Activated CD8-positive, alpha-beta memory T cell treated with anti-CD3 and anti-CD28 coated beads, Interleukin-2, amount 10 ng/mL, durations not matched to agents 7 days and 5 days (primary cell): ENCODE measurements around the gene SNTG2. TPM values are rescaled to one million over a fixed set of nuclear protein-coding genes. Genes with fewer than 3 reads are reported as not detected.

Source experiments
- ATAC-seq: fragments of 150-1000 bp; cut with Tn5 transposase; one replicate; pipeline ENCODE4 v1.10.0; 2021; ENCODE audit warnings: moderate library complexity
- CTCF ChIA-PET: fragments of 350-600 bp; sonication (Branson Sonifier 250); formaldehyde crosslinking; loops from one replicate; lab custom pipeline; 2021; ENCODE audit warnings: antibody characterized with exemption; lab: Charles Lee
- DNase-seq: peaks from one replicate; pipeline ENCODE4 v3.0.0-alpha.2; 2020
- H3K27ac Mint-ChIP-seq: one replicate; pipeline ENCODE4 v1.8.0; 2021; ENCODE audit warnings: mild to moderate bottlenecking, mixed read lengths
- H3K27me3 Mint-ChIP-seq: one replicate; pipeline ENCODE4 v1.8.0; 2021; ENCODE audit warnings: mixed read lengths
- H3K36me3 Mint-ChIP-seq: one replicate; pipeline ENCODE4 v1.8.0; 2021; ENCODE audit warnings: mild to moderate bottlenecking, mixed read lengths
- H3K4me1 Mint-ChIP-seq: one replicate; pipeline ENCODE4 v1.8.0; 2021; ENCODE audit warnings: mixed read lengths
- H3K4me3 Mint-ChIP-seq: one replicate; pipeline ENCODE4 v1.8.0; 2021; ENCODE audit warnings: mild to moderate bottlenecking, moderate library complexity, mixed read lengths
- H3K9me3 Mint-ChIP-seq: one replicate; pipeline ENCODE4 v1.8.0; 2022; ENCODE audit warnings: low read depth, mixed read lengths
- total RNA-seq, 2 experiments: library from RNA; stranded (reverse); gene quantifications; one replicate each; pipeline ENCODE4 v1.2.3, GENCODE V29; 2021

The SNTG2 gene
- total RNA-seq, 2 experiments from 2014 or later: 0.37 to 1.6 TPM

DNA sequence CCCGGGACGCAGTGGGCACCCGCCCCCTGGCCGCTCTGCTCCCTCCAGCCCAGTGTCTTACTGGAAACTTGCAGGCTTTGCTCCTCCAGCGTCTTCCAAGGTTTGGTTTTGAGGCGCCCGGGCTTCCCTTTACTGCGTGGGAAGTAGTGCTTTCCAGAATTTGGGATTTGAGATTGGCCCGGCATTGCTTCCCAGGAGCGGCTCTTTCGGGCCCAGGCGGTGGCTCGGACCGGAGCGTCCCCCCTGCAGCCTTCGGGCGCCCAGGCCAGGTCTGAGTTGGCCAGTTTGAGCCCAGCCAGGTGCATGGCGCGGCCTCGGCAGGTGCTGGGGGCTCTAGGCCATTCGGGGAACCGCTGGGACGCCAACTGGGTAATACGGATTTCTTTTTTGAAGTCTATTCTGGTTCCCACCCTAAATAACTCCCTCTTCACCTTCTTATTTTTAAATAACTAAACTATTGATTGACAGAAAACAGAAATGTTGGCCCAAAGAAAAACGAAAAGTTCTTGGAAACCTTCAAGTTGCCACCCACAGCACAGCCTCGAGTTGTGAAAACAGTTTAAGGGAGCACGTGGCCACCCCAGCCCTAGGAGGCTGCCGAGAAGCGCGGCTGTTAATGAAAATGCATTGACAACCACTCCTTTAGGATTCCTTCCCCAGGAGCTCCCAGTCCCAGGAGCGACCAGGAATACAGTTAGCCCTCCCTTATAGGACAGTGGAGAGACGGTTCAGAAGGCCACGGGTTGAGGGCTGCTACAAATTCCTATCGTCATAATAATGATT lies 766 bp downstream of the SNTG2 start:
- Mint-ChIP-seq H3K4me3 (peak overlapping the region; percentile 35), H3K27ac (no peak overlapping the region), H3K27me3 (peaks cover 40% of the 10 kb centered on the region)

DNA sequence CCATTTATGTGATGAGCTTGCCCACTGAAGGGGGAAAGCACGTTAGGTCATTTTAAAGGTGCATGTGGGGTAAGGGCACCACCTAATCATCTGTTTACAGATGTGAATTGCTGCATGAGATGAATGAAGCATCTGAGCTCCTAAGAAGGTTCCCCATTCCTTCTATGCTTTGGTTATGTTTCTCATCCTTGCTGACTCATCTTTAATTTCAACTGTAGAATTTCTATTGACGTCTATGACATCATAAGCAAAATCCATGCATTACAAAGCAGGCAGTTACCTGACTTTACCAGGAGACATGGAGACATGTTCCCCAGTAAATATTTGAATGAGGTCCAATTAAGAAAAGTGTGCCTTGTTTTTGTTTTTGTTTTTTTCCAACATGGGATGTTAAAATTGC lies 2.8 kb downstream of the SNTG2 start:
- DNase-seq: no peak
- no peak for ATAC-seq
- Mint-ChIP-seq H3K9me3 (no peaks in the 10 kb centered on the region), H3K36me3 (no peaks in the 10 kb centered on the region), H3K4me1 (peaks cover 6% of the 10 kb centered on the region), H3K4me3 (no peak overlapping the region), H3K27me3 (peaks cover 33% of the 10 kb centered on the region), H3K27ac (no peak overlapping the region)
- CTCF ChIA-PET: interaction anchor here (0.8 to 1.8 kb wide), 3 partner anchors 9 to 597 kb away, joined by 3 to 6 read pairs (median 4); no protein-coding TSS in a partner anchor

More for the DNA sequence above, 766 bp downstream of the SNTG2 start:
- ATAC-seq: no peak
- Mint-ChIP-seq H3K9me3 (no peaks in the 10 kb centered on the region), H3K4me1 (peaks cover 11% of the 10 kb centered on the region), H3K36me3 (no peaks in the 10 kb centered on the region)
- DNase-seq: no peak
- CTCF ChIA-PET: interaction anchor here (1.1 to 1.4 kb wide), 2 partner anchors 23 to 189 kb away, joined by 4 to 5 read pairs; no protein-coding TSS in a partner anchor

DNA sequence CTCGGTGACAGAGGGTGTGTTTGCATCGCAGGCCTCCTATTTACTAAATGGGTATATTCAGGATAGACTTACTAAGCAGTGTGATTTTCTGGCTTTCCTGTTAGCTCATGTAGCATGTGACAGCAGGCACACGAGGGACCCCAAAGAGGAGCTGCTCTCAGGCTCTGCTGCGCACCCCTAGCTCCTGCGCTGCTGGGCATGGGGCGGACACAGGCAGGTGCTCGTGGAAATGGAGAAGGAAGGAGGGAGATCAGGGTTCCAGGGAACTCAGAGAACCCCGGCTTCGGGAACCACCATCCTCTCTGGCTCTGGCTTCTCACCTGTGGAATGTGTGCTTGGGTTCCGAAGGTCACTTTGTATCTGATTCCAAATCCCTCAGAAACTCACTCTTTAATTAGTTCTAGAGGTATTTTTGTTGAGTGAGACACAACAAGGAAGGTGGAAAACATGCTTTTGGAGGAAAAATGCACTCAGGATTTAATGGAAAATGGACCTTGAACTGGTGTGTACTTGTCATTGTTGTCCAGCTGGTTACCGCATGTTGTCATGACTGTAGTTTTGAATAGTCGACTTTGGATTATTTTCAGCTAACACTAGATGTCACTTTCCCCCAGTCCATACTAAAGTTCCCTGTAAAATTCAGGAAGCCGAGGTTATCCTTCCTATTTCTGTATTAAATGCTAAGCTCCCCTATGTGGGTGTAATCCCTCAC lies 3.5 kb downstream of the SNTG2 start:
- ATAC-seq (no peak), DNase-seq (no peak)
- Mint-ChIP-seq H3K27ac (no peak overlapping the region), H3K27me3 (peaks cover 27% of the 10 kb centered on the region), H3K36me3 (no peaks in the 10 kb centered on the region), H3K4me1 (peaks cover 6% of the 10 kb centered on the region), H3K4me3 (no peak overlapping the region), H3K9me3 (no peaks in the 10 kb centered on the region)
- CTCF ChIA-PET: interaction anchor here (1.2 to 1.8 kb wide), 4 partner anchors 67 to 596 kb away, joined by 3 to 6 read pairs (median 4); no protein-coding TSS in a partner anchor

DNA sequence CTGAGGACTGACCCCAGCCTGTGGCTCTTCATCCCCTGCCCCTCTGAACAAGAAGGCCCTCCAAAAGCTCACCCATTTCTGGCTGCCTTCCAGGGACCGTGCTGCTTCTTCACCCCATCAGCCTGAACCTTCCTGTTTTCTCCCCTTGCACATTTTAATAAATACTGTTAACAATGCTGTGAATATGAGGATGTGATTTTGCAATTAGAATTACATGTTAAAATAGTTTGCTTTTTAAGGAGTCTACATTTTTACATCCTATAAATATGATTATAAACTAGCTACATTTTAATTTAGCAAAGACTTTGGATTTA lies 4.0 kb downstream of the SNTG2 start:
- ATAC-seq (no peak), DNase-seq (no peak)
- Mint-ChIP-seq H3K9me3 (no peaks in the 10 kb centered on the region), H3K4me3 (no peak overlapping the region), H3K27ac (no peak overlapping the region), H3K4me1 (peaks cover 2% of the 10 kb centered on the region), H3K27me3 (peaks cover 22% of the 10 kb centered on the region), H3K36me3 (no peaks in the 10 kb centered on the region)
- CTCF ChIA-PET: interaction anchor here (1.2 to 1.8 kb wide), 4 partner anchors 66 to 596 kb away, joined by 3 to 6 read pairs (median 4); no protein-coding TSS in a partner anchor

DNA sequence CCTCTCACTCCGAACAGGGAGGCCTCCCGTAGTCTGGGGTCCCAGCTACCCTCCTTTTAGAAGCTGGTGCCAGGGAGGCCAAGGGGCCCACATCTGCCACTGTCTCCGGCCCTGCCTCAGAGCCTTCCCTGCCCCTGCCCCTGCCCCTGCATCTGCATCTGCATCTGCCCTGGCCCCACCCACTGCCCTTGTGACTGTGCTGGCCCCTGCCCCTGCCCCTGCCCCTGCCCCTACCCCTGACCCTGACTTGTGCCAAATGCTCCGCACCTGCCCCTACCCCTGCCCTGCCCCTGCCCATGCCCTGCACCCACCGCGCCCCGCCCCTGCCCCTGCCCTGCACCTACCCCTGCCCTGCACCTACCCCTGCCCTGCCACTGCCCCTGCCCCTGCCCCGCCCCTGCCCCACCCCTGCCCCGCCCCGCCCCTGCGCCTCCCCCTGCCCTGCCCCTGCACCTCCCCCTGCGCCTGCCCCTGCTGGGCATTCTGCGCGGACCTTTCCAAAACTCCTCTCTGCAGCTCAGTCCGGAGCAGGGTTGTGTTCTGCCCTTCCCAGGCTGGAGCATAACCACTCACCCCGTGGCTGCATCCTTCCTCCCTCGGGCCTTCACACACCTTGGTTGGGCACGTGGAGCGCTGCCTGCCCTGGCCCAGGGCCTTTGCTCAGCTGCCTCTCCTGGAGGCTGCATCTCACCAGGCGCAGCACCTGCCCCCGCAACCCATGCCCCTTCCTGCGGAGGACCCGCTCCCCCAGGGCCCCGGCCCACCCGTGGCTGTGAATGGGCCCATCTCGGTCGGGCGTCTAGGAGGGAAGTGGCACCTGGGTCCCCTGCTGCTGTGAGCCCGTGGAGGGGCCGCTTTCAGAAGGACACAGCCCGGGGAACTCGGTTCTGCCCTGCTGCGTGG lies 5.4 kb downstream of the SNTG2 start:
- no peaks in the 10 kb centered on the region for H3K4me1 Mint-ChIP-seq
- no peaks in the 10 kb centered on the region for H3K9me3 Mint-ChIP-seq
- H3K36me3 Mint-ChIP-seq: no peaks in the 10 kb centered on the region
- H3K4me3 Mint-ChIP-seq: no peak overlapping the region
- no peak overlapping the region for H3K27ac Mint-ChIP-seq
- ATAC-seq (no peak), DNase-seq (no peak)
- peaks cover 19% of the 10 kb centered on the region for H3K27me3 Mint-ChIP-seq
- CTCF ChIA-PET: no interaction called here

DNA sequence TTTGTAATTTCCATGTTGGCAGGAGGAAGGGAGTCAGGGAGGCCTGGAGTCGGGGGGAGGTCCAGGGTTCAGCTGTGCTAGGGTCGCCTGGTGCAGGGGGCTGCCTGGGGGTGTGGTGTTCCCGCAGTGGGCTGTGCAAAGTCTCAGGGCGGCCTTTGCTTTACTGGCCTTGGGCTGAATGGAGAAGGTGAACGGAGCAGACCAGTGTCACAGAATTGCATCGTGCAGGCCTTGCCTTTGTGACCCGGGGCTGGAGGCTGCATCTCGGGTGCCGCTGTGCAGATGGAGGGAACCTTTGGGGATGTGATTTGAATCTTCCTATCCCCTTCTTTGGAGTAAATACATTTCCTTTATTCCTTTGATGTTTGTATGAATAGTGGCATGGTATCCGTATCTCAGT lies 8.8 kb downstream of the SNTG2 start:
- Mint-ChIP-seq H3K27me3 (peaks cover 6% of the 10 kb centered on the region), H3K4me1 (no peaks in the 10 kb centered on the region), H3K36me3 (no peaks in the 10 kb centered on the region), H3K4me3 (no peak overlapping the region), H3K27ac (no peak overlapping the region), H3K9me3 (no peaks in the 10 kb centered on the region)
- CTCF ChIA-PET: no interaction called here
- no peak for DNase-seq
- ATAC-seq: no peak

DNA sequence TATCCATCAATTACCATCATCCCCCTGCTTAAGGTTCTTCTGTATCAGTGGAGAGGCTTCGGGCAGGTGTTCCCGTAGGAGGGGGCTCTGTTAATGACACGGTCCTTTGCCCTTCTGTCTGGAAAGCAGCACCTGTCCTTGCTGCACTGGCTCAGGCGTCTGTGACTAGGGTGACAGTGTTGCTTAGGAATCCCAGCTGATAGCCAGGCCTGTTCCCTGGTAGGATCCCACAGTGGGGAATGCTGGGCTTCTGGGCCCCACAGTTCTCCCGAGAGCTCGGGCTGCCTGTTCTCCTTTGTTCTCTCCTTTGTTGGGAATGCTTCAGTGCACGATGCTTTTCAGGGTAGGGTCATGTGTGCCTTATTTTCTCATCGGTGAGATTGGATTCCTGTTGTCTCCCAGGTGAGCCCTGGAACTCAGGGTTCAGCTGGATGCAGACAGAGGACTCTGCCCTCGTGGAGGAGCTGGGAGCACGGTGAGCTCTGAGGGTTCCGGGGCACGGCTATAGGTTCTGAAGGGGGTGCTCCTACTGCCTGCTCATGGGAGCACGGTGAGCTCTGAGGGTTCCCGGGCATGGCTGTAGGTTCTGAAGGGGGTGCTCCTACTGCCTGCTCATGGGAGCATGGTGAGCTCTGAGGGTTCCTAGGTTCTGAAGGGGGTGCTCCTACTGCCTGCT lies 9.6 kb downstream of the SNTG2 start:
- no peak for DNase-seq
- ATAC-seq: no peak
- Mint-ChIP-seq H3K4me1 (no peaks in the 10 kb centered on the region), H3K27ac (no peak overlapping the region), H3K27me3 (peaks cover 2% of the 10 kb centered on the region), H3K9me3 (no peaks in the 10 kb centered on the region), H3K36me3 (no peaks in the 10 kb centered on the region), H3K4me3 (no peak overlapping the region)
- CTCF ChIA-PET: no interaction called here

DNA sequence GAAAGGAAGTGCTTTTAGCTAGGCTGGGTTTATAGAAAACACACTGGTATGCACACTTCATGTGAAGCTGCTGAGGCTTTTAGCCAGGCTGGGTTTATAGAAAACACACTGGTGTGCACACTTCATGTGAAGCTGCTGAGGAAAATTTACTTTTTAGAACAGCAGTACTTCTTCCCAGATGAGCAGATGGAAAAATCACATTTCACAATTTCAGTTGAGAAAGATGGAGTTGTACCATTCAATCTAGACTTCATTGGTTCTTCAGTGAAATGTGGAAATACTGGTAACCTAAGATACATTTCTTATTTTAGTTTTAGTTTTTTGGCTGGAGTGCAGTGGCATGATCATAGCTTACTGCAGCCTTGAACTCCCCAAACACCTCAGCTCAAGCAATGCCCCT lies 11.1 kb downstream of the SNTG2 start:
- CTCF ChIA-PET: interaction anchor here (0.9 kb wide), 1 partner anchor 9 kb away, joined by 3 read pairs; no protein-coding TSS in a partner anchor
- Mint-ChIP-seq H3K4me3 (no peak overlapping the region), H3K36me3 (no peaks in the 10 kb centered on the region), H3K27ac (no peak overlapping the region), H3K9me3 (no peaks in the 10 kb centered on the region), H3K27me3 (no peaks in the 10 kb centered on the region), H3K4me1 (no peaks in the 10 kb centered on the region)
- ATAC-seq: no peak
- DNase-seq: no peak

DNA sequence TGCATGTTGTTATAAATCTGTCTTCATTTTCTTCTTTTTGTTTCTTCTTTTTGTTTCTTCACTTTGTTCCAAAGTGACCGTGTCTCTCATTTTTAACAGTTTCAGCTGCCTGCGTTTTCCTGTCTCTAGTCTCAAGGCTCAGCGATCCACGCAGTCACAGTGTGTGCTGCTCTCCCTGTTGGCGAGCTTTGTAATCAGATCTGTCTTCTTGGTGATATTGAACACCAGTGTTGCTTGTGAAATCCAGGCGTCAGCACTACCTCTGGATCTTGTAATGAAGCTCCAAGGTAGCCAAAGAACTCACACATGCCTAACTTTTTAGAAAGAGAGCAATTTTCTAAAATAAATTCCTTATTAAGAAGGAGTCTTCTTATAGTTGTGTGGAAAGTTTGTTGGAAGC lies 13.2 kb downstream of the SNTG2 start:
- Mint-ChIP-seq H3K4me3 (no peak overlapping the region), H3K4me1 (no peaks in the 10 kb centered on the region), H3K36me3 (no peaks in the 10 kb centered on the region), H3K27me3 (peaks cover 6% of the 10 kb centered on the region), H3K27ac (no peak overlapping the region), H3K9me3 (no peaks in the 10 kb centered on the region)
- no peak for ATAC-seq
- DNase-seq: no peak
- CTCF ChIA-PET: no interaction called here

DNA sequence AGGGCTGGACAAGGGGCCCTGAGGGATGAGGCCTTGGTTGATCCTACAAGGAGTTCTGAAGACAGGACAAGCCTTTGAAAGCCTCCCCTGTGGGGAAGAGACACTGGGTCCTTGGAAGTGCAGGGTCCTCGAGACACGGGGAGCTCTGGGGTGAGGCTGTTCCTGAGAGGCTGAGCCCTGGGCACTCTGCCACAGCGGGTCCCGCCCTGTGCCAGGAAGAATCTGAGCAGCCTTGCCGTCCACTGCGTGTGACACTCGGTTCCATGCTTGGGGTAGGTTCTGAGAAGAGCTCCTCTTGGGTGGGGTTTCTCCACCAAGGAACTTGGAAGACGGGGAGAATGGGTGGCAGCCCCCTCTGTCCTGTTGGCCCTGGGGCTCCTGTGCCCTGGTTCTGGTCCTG lies 13.9 kb downstream of the SNTG2 start:
- H3K9me3 Mint-ChIP-seq: no peaks in the 10 kb centered on the region
- DNase-seq (no peak), ATAC-seq (no peak)
- H3K36me3 Mint-ChIP-seq: peaks cover 1% of the 10 kb centered on the region
- H3K27ac Mint-ChIP-seq: no peak overlapping the region
- no peak overlapping the region for H3K4me3 Mint-ChIP-seq
- CTCF ChIA-PET: no interaction called here
- no peaks in the 10 kb centered on the region for H3K4me1 Mint-ChIP-seq
- peaks cover 6% of the 10 kb centered on the region for H3K27me3 Mint-ChIP-seq

DNA sequence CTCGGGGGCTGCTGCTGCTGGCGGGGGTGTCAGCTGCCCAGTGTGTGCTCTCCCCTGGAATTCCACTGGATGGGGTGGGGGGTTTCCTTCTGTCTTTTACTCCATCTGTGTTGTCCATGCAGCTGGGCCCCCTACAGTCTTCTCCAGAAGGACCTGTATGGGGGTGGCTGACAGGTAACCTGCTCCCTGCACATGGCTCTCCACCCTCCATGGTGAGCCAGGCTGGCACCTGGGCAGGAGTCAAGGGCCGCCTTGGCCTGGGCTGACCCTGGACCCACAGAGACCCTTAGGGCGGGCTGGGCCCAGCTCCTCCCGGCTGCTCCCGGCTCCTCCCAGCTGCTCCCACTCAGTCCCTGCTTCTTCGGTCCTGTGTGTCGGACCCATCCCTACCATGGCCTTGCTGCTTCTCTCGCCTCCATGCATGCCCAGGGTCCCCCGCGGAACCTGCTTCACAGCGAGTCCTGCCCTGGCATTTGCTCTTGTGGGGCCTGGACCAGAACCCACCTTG lies 15.0 kb downstream of the SNTG2 start:
- H3K27ac Mint-ChIP-seq: no peak overlapping the region
- H3K9me3 Mint-ChIP-seq: no peaks in the 10 kb centered on the region
- no peak for ATAC-seq
- no peak overlapping the region for H3K4me3 Mint-ChIP-seq
- H3K27me3 Mint-ChIP-seq: peaks cover 6% of the 10 kb centered on the region
- DNase-seq: no peak
- peaks cover 1% of the 10 kb centered on the region for H3K36me3 Mint-ChIP-seq
- CTCF ChIA-PET: no interaction called here
- H3K4me1 Mint-ChIP-seq: no peaks in the 10 kb centered on the region

DNA sequence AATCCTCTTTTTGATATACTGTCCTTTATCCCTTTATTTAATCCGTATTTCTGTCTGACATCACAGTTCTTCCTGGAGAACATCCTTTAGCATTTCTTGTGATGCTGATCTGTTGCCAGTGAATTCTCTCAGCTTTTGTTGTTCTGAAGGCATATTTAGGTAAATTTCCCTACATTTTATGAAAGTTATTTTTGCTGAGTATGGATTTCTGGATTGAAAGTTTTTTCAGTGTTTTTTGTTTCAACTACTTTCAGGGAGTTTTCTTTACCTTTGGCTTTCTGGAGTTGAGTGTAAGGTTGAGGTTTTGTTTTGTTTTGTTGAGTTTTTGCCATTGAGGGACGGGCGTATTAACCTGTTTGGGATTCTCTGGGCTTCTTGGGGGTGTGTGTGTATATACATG lies 22.5 kb downstream of the SNTG2 start:
- CTCF ChIA-PET: interaction anchor here (1.3 kb wide), 1 partner anchor 20 kb away, joined by 4 read pairs; no protein-coding TSS in a partner anchor

More for the DNA sequence above, 22.5 kb downstream of the SNTG2 start:
- Mint-ChIP-seq H3K9me3 (peaks cover 3% of the 10 kb centered on the region), H3K27me3 (peaks cover 9% of the 10 kb centered on the region), H3K4me3 (no peak overlapping the region), H3K36me3 (peaks cover 27% of the 10 kb centered on the region), H3K27ac (peak overlapping the region; percentile 62), H3K4me1 (peaks cover 31% of the 10 kb centered on the region)
- no peak for DNase-seq
- ATAC-seq: no peak
